OCI-LY3 (cell line): Measurements from ENCODE around the gene KLKB1.

Experiments used
- CTCF ChIP-seq: fragments of 200-600, 300-600 bp; sonication (generic); IDR thresholded peaks from 2 replicates; pipeline ENCODE4 v1.5.1; 2014; ENCODE audit warnings: antibody characterized with exemption, low read length, low read depth
- EZH2phosphoT487 ChIP-seq: fragments of 200-600 bp; shearing (Covaris generic); IDR thresholded peaks from 2 replicates; pipeline ENCODE4 v1.6.1; 2018; ENCODE audit warnings: antibody characterized with exemption, mixed run types, low read depth

GRCh38 chr4:186243331-186243730 lies 16.0 kb downstream of the KLKB1 start:
- TF ChIP-seq CTCF = no peak
- no peak for TF ChIP-seq EZH2phosphoT487
